Smooth muscle cell (in vitro differentiated cells): ENCODE data around the gene SUDS3. TPM values are rescaled to one million over a fixed set of nuclear protein-coding genes. Genes with fewer than 3 reads are reported as not detected.

Experiments used
- DNase-seq: peaks from one replicate; lab custom pipeline; 2025; ENCODE audit not compliant: unreplicated experiment; lab: John Stamatoyannopoulos, UW
- H2AFZ ChIP-seq: fragments of 200-600 bp; sonication (generic); 2 replicates; pipeline ENCODE4 v1.6.0; 2016; ENCODE audit warnings: antibody characterized with exemption, low read depth, mild to moderate bottlenecking
- H3F3A ChIP-seq: fragments of 200-600 bp; sonication (generic); 2 replicates; pipeline ENCODE4 v1.6.0; 2017; ENCODE audit warnings: antibody characterized with exemption, low read depth
- H3K27ac ChIP-seq: fragments of 200-600 bp; sonication (generic); 2 replicates; pipeline ENCODE4 v1.5.1; 2016; ENCODE audit warnings: low read depth, mild to moderate bottlenecking
- H3K27me3 ChIP-seq: fragments of 200-600 bp; sonication (generic); 2 replicates; pipeline ENCODE4 v1.6.1; 2016; ENCODE audit warnings: low read depth, mild to moderate bottlenecking
- H3K36me3 ChIP-seq: fragments of 200-600 bp; sonication (generic); 2 replicates; pipeline ENCODE4 v1.5.1; 2016; ENCODE audit warnings: low read depth
- H3K4me1 ChIP-seq: fragments of 200-600 bp; sonication (generic); 2 replicates; pipeline ENCODE4 v1.5.1; 2016; ENCODE audit warnings: low read depth
- H3K4me2 ChIP-seq: fragments of 200-600 bp; sonication (generic); 2 replicates; pipeline ENCODE4 v1.6.0; 2016; ENCODE audit warnings: mild to moderate bottlenecking
- H3K4me3 ChIP-seq: fragments of 200-600 bp; sonication (generic); 2 replicates; pipeline ENCODE4 v1.5.1; 2016; ENCODE audit warnings: mild to moderate bottlenecking
- H3K79me2 ChIP-seq: fragments of 200-600 bp; sonication (generic); 2 replicates; pipeline ENCODE4 v1.6.0; 2016; ENCODE audit warnings: low read depth, mild to moderate bottlenecking
- H3K9ac ChIP-seq: fragments of 200-600 bp; sonication (generic); 2 replicates; pipeline ENCODE4 v1.6.0; 2016; ENCODE audit warnings: low read depth
- H3K9me3 ChIP-seq: fragments of 200-600 bp; sonication (generic); replicated peaks from 2 replicates; pipeline ENCODE4 v1.5.1; 2016; ENCODE audit warnings: low read depth
- H4K20me1 ChIP-seq: fragments of 200-600 bp; sonication (generic); 2 replicates; pipeline ENCODE4 v1.6.0; 2016; ENCODE audit warnings: low read depth
- WGBS: methylation state at CpG from one replicate; pipeline ENCODE4 v1.1.7; 2016; ENCODE audit warnings: low lambda C conversion rate; 5-methylcytosine and 5-hydroxymethylcytosine counted together
- polyA plus RNA-seq: library from polyadenylated mRNA; unstranded; fragments of >200 nt; fragmentation: Nextera tagmentation; extraction: Ambion mirVana; gene quantifications from 2 replicates; pipeline ENCODE4 v1.2.1, GENCODE V29; 2016
- total RNA-seq: library from RNA; depleted of rRNA; stranded (reverse); fragments of >200 nt; gene quantifications from 2 replicates; pipeline ENCODE4 v1.2.3, GENCODE V29; 2014
- TF ChIP-seq, protein P1 (sequence below): fragments of 200-600 bp; sonication (generic); IDR thresholded peaks from 2 replicates; pipeline ENCODE4 v1.5.1; 2017; ENCODE audit warnings: borderline replicate concordance, mild to moderate bottlenecking, antibody characterized with exemption; ENCODE audit not compliant: insufficient read depth, poor library complexity, severe bottlenecking

The SUDS3 gene
- total and polyA plus RNA-seq, 2 experiments from 2014 or later: 11.4 to 58.2 TPM

DNA sequence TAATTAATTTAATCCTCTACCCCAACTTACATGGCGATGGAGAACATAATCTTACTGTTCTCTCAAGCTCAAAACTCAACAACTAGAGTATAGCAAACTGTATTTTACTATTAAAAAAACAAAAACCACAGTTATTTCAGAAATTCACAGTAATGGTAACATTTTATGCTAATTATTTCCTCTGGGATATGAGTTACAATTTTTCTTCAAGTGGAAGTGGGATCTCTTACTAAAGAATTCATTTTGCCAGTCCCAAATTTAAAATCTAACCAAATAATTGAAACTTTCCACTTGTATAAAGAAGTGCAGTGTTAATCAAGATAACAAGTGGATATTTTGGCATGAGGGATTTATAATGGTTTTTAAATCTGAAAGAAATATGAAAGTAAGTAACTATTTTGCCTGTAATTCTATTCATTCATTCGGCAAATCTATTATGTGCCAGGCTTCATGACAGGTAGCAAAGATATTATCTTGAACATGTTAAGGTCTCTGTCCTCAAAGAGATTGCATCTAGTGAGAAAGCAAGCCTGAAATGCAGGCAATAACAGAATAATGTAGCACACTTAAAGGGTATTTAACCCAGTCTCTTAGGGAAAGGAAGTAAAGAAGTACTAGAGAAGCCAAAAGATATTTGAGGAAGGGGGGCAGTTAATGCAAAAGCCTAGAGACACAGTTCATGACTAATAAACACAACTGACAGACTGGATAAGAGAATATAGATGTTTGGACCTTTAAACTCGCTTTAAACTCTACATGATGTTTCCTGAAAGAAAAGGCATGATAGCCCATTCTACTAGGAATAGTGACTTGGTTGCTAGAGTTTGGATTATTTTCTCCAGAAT, 47.6 kb upstream of the SUDS3 start:
- H2AFZ ChIP-seq: no peak overlapping the region
- H3K79me2 ChIP-seq: no peaks in the 10 kb centered on the region
- H3K9me3 ChIP-seq: no peaks in the 10 kb centered on the region
- no peak overlapping the region for H3K27ac ChIP-seq
- no peak for DNase-seq
- no peaks in the 10 kb centered on the region for H4K20me1 ChIP-seq
- TF ChIP-seq, protein P1, sequence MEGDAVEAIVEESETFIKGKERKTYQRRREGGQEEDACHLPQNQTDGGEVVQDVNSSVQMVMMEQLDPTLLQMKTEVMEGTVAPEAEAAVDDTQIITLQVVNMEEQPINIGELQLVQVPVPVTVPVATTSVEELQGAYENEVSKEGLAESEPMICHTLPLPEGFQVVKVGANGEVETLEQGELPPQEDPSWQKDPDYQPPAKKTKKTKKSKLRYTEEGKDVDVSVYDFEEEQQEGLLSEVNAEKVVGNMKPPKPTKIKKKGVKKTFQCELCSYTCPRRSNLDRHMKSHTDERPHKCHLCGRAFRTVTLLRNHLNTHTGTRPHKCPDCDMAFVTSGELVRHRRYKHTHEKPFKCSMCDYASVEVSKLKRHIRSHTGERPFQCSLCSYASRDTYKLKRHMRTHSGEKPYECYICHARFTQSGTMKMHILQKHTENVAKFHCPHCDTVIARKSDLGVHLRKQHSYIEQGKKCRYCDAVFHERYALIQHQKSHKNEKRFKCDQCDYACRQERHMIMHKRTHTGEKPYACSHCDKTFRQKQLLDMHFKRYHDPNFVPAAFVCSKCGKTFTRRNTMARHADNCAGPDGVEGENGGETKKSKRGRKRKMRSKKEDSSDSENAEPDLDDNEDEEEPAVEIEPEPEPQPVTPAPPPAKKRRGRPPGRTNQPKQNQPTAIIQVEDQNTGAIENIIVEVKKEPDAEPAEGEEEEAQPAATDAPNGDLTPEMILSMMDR: no peak
- no peak overlapping the region for H3K4me3 ChIP-seq
- no peaks in the 10 kb centered on the region for H3K27me3 ChIP-seq
- 76% methylated on average over 3 of the region's 3 CpGs for WGBS
- peaks cover 3% of the 10 kb centered on the region for H3K4me1 ChIP-seq
- no peak overlapping the region for H3K9ac ChIP-seq
- H3K4me2 ChIP-seq: no peak overlapping the region
- H3K36me3 ChIP-seq: no peaks in the 10 kb centered on the region
- H3F3A ChIP-seq: no peaks in the 10 kb centered on the region

DNA sequence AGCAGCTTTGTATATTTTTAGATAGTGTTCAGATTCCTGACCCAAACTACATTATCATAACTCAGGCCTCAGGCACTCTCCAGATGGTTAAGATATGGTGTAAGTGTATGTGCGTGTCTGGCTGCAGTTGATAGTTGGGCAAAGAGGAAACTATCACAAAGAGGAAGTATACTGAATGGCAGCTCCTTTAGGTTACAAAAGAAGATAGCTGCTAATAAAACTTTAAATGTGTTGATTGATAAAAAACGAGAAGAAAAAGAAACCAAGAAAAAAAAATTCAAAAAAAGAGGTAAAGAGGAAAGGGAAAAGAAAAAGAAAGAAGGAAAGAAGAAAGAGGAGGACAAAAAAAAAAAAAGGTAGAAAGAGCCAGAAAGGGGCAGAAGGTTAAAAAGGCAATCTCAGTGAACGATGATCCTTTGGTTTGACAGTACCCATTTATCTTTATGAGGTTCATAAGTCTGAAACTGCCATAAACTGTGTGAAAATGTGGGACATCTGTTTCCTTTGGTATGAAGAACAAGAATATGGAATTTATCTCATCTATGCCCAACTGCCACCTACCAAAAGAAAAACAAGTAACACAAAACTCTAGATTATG, 45.8 kb upstream of the SUDS3 start:
- H3K4me3 ChIP-seq: no peak overlapping the region
- peak overlapping the region; percentile 43 for H3K4me2 ChIP-seq
- no peaks in the 10 kb centered on the region for H3K36me3 ChIP-seq
- no peaks in the 10 kb centered on the region for H3K9me3 ChIP-seq
- peaks cover 3% of the 10 kb centered on the region for H3K4me1 ChIP-seq
- peak overlapping the region; percentile 27 for H3K27ac ChIP-seq
- no peak overlapping the region for H3K9ac ChIP-seq
- H3F3A ChIP-seq: no peaks in the 10 kb centered on the region
- no peak for DNase-seq
- no peaks in the 10 kb centered on the region for H3K27me3 ChIP-seq
- H3K79me2 ChIP-seq: no peaks in the 10 kb centered on the region
- 36% methylated on average over 3 of the region's 3 CpGs for WGBS
- TF ChIP-seq, protein P1: no peak
- H4K20me1 ChIP-seq: no peaks in the 10 kb centered on the region
- no peak overlapping the region for H2AFZ ChIP-seq

DNA sequence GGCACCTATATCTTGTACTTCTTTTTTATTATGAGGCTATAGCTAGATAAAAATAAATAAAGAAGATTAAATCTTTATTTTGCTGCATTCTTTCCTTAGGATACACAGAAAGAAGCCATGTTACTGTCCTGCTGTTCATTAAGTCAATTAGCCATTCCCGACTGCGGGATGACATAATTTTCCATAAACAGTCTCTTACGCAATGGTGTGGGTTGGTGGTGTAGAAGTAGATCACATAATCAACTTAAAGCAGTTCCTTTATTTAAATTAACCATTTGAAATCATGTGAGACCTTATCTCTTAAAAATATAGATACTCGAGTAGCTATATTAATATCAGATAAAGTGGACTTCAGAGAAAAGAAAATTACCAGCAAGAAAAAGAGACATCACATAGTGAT, 43.8 kb upstream of the SUDS3 start:
- H2AFZ ChIP-seq: no peak overlapping the region
- peak overlapping the region; percentile 46 for H3K27ac ChIP-seq
- DNase-seq: no peak
- TF ChIP-seq, protein P1: no peak
- no peaks in the 10 kb centered on the region for H3K79me2 ChIP-seq
- no peaks in the 10 kb centered on the region for H3F3A ChIP-seq
- H3K9ac ChIP-seq: no peak overlapping the region
- H3K27me3 ChIP-seq: no peaks in the 10 kb centered on the region
- H3K4me2 ChIP-seq: peak overlapping the region; percentile 43
- peaks cover 3% of the 10 kb centered on the region for H3K4me1 ChIP-seq
- H3K4me3 ChIP-seq: no peak overlapping the region
- WGBS: 47% methylated on average over 4 of the region's 4 CpGs
- H4K20me1 ChIP-seq: no peaks in the 10 kb centered on the region
- no peaks in the 10 kb centered on the region for H3K36me3 ChIP-seq
- H3K9me3 ChIP-seq: no peaks in the 10 kb centered on the region
